ENCODE data around the gene SKAP1.

SKAP1 gene

GRCh38 chr17:48126532-48126850, 303.5 kb downstream of the SKAP1 start:
- Histone ChIP-seq H3K36me3 (replicated peaks; ENCODE audit: low read depth, low read length) (peaks cover 44% of the 10 kb centered on the region), H3K9ac (ENCODE audit: low read length) (no peak overlapping the region), H3K9me3 (ENCODE audit: insufficient read depth, low read length) (no peaks in the 10 kb centered on the region), H3K79me2 (ENCODE audit: low read length) (no peaks in the 10 kb centered on the region), H3K4me1 (ENCODE audit: low read length) (no peaks in the 10 kb centered on the region), H3K27ac (ENCODE audit: low read length) (no peak overlapping the region), H4K20me1 (ENCODE audit: insufficient read depth, low read length) (no peaks in the 10 kb centered on the region; the same call in 1 of the 2 replicates), H2AFZ (ENCODE audit: low read depth, low read length) (no peak overlapping the region), H3K27me3 (ENCODE audit: low read depth, low read length) (no peaks in the 10 kb centered on the region), H3K4me3 (ENCODE audit: low read length) (no peak overlapping the region), H3K4me2 (ENCODE audit: low read length) (no peak overlapping the region)
- TF ChIP-seq EZH2phosphoT487 (IDR thresholded peaks at IDR 0.05; ENCODE audit: low read depth) (no peak), CTCF (IDR thresholded peaks at IDR 0.05; ENCODE audit: low read depth, low read length) (no peak)

- Histone ChIP-seq H3K36me3 (replicated peaks; ENCODE audit: low read depth, low read length) (peaks cover 49% of the 10 kb centered on the region), H3K4me3 (ENCODE audit: low read length) (no peak overlapping the region), H2AFZ (ENCODE audit: low read depth, low read length) (no peak overlapping the region), H3K9ac (ENCODE audit: low read length) (no peak overlapping the region), H3K79me2 (ENCODE audit: low read length) (no peaks in the 10 kb centered on the region), H3K9me3 (ENCODE audit: insufficient read depth, low read length) (no peaks in the 10 kb centered on the region), H3K4me1 (ENCODE audit: low read length) (no peaks in the 10 kb centered on the region), H3K27ac (ENCODE audit: low read length) (no peak overlapping the region), H3K4me2 (ENCODE audit: low read length) (no peak overlapping the region), H4K20me1 (ENCODE audit: insufficient read depth, low read length) (no peaks in the 10 kb centered on the region; the same call in 1 of the 2 replicates), H3K27me3 (ENCODE audit: low read depth, low read length) (no peaks in the 10 kb centered on the region)
- no peak for TF ChIP-seq EZH2phosphoT487 (IDR thresholded peaks at IDR 0.05; ENCODE audit: low read depth)
- no peak for TF ChIP-seq CTCF (IDR thresholded peaks at IDR 0.05; ENCODE audit: low read depth, low read length)
Observed at GRCh38 chr17:48125829-48126531, 304.0 kb downstream of the SKAP1 start.

- Histone ChIP-seq H4K20me1 (ENCODE audit: insufficient read depth, low read length) (no peaks in the 10 kb centered on the region; the same call in 1 of the 2 replicates), H3K4me3 (ENCODE audit: low read length) (no peak overlapping the region), H3K9ac (ENCODE audit: low read length) (no peak overlapping the region), H3K4me2 (ENCODE audit: low read length) (no peak overlapping the region), H3K79me2 (ENCODE audit: low read length) (no peaks in the 10 kb centered on the region; the same call in 1 of the 2 replicates), H3K27ac (ENCODE audit: low read length) (no peak overlapping the region), H3K4me1 (ENCODE audit: low read length) (no peaks in the 10 kb centered on the region), H3K36me3 (replicated peaks; ENCODE audit: low read depth, low read length) (peaks cover 59% of the 10 kb centered on the region), H2AFZ (ENCODE audit: low read depth, low read length) (no peak overlapping the region), H3K27me3 (ENCODE audit: low read depth, low read length) (no peaks in the 10 kb centered on the region), H3K9me3 (ENCODE audit: insufficient read depth, low read length) (no peaks in the 10 kb centered on the region)
- TF ChIP-seq EZH2phosphoT487 (IDR thresholded peaks at IDR 0.05; ENCODE audit: low read depth) (no peak), CTCF (IDR thresholded peaks at IDR 0.05; ENCODE audit: low read depth, low read length) (no peak)
Observed at GRCh38 chr17:48123776-48124388, 306.1 kb downstream of the SKAP1 start.

- H3K4me3 ChIP-seq (ENCODE audit: low read length), result no peak overlapping the region
- no peak overlapping the region for H3K4me2 ChIP-seq (ENCODE audit: low read length)
- TF ChIP-seq EZH2phosphoT487 (IDR thresholded peaks at IDR 0.05; ENCODE audit: low read depth) (no peak), CTCF (IDR thresholded peaks at IDR 0.05; ENCODE audit: low read depth, low read length) (no peak)
- H3K27ac ChIP-seq (ENCODE audit: low read length), result no peak overlapping the region
- H3K79me2 ChIP-seq (ENCODE audit: low read length), result peaks cover 4% of the 10 kb centered on the region
- no peaks in the 10 kb centered on the region for H3K27me3 ChIP-seq (ENCODE audit: low read depth, low read length)
- H3K9me3 ChIP-seq (ENCODE audit: insufficient read depth, low read length), result no peaks in the 10 kb centered on the region
- peaks cover 63% of the 10 kb centered on the region for H3K36me3 ChIP-seq (replicated peaks; ENCODE audit: low read depth, low read length)
- no peaks in the 10 kb centered on the region; the same call in 1 of the 2 replicates for H4K20me1 ChIP-seq (ENCODE audit: insufficient read depth, low read length)
- H3K9ac ChIP-seq (ENCODE audit: low read length), result no peak overlapping the region
- H2AFZ ChIP-seq (ENCODE audit: low read depth, low read length), result no peak overlapping the region
- H3K4me1 ChIP-seq (ENCODE audit: low read length), result no peaks in the 10 kb centered on the region
Observed at GRCh38 chr17:48123111-48123510, 306.9 kb downstream of the SKAP1 start.
